ENCODE measurements around the gene NOP10.
"Not testable (repeated sequence)": the region's sequence is repeated elsewhere in the genome, so short reads cannot be mapped to it uniquely, and the experiment has no call there.

Gene NOP10
- 47.7 to 111 reads per million in 2 experiments for total RNA-seq

GRCh38 chr15:34342737-34343575, at the start of gene NOP10, which contains the start of gene NUTM1:
Gene NOP10, minus strand, starts transcription at chr15:34343136. Its CDS starts 63 bp downstream, at chr15:34343073.
Gene NUTM1, plus strand, starts transcription at chr15:34343315. Its CDS starts 382 bp downstream, at chr15:34343697.
- DNase-seq (ENCODE audit: low read depth) = peak; percentile 87

GRCh38 chr15:34389594-34390086, 46.7 kb upstream of the NOP10 start:
- DNase-seq (ENCODE audit: low read depth) = not testable (repeated sequence)

DNA sequence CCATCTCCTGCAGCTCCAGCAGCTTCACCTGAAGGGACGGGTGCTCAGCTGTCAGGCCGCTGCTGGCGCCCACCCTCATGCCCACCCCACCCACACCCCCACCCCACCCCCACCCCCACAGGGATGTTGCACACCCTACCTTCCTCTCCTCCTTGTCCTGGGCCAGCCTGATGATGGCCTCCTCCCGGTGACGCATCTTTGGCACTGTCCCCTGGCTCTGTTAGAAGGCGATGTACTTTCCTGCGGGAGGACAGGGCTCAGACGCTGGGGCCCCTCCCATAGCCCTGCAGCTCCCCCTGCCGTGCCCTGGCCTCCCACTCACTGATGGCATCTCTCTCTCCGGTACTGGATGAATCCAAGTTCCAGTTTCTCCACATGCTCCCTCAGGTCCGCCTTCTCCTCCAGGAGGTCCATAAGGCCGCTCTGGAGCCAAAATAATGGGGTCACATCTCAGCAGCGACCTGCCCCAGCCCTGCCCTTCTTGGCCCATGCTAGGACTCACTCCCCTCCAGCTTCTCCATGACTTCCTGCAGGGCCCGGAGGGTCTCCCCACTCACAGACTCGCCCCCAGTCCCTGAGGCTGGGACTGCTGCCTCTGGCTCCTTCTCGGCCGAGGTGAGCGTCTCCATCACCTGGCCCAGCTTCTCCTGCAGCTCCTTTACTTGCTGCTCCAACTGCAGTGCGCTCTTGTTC, 39.0 kb upstream of the NOP10 start:
- DNase-seq (ENCODE audit: low read depth) = not testable (repeated sequence)

DNA sequence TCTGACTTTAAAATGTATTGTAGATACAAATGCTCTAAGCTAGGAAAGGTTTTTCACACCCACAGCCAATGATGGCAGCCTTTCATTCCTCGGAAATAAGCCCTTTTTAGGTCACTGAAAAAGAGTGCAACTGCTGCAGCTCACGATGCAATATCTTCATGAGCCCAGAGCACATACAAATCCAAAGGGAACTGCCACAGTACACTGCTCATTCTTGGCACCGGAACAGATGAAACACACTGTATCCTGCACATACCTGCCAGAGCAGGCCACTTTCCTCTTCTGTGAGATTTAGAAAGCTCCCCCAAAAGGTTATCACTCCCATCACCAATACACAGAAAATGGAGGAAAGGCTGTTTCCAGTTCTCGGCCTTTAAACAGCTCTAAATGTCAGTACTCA, 37.6 kb upstream of the NOP10 start:
- DNase-seq (ENCODE audit: low read depth) = not testable (repeated sequence)

DNA sequence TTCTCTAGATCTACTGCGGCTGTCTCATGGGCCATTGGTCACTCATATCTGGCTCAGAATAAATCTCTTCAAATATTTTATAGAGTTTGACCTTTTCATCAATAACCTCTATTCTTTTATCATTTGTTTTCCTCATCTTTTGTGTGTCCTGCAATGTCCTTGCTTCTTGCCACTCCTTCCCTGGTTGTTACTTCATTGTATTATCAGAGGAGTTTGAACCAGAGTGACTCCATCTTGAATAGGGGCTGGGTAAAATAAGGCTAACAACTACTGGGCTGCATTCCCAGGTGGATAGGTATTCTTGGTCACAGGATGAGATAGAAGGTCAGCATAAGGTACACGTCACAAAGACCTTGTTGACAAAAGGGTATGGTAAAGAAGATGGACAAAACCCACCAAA, 33.9 kb upstream of the NOP10 start:
- no peak for DNase-seq (ENCODE audit: low read depth)

DNA sequence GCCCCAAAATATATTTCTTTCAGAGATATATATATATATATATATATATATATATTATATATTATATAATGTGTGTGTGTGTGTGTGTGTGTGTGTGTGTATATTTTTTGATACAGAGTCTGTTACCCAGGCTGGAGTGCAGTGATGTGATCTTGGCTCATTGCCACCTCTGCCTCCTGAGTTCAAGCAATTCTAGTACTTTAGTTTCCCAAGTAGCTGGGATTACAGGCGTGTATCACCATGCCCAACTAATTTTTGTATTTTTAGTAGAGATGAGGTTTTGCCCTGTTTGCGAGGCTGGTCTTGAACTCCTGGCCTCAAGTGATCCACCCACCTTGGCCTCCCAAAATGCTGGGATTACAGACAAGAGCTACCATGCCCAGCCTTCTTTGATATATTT, 32.6 kb upstream of the NOP10 start:
- not testable (repeated sequence) for DNase-seq (ENCODE audit: low read depth)

DNA sequence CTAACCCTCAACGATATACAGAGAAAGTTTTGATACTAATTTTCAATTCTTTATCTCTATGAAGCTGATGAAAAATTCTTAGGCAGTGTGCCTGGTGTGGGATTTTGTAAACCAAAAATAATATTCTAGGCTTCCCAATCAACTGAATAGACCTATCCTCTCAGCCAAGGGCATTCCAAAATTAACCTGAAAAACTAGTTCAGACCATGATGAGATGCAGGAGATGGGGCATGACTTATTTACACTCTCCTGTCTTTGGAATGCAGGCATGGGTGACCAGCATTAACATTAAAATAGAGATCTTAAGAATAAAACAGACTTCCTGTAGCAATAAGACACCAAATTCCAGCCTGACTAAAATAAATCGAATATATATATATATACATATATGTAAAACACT, 31.9 kb upstream of the NOP10 start:
- DNase-seq (ENCODE audit: low read depth) = no peak

- no peak for DNase-seq (ENCODE audit: low read depth)
Observed at GRCh38 chr15:34373951-34374350, 31.0 kb upstream of the NOP10 start.

DNA sequence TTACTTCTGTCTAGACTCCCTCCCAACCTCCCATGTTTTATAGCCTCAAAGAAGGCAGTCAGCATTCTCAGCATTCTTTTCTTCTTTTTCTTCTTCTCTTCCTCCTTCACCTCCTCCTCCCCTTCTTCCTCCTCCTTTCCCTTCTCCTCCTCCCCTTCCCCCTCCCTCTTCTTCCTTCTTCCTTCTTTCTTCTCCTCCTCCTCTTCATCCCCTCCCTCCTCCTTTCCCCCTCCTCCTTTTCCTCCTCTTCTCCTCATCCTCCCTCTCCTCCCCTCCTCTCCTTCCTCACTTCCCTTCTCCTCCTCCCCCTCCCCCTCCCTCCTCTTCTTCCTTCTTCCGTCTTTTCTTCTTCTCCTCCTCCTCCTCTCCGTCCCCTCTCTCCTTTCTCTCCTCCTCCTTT, 27.7 kb upstream of the NOP10 start:
- DNase-seq (ENCODE audit: low read depth) = no peak

GRCh38 chr15:34370129-34370528, 27.2 kb upstream of the NOP10 start:
- no peak for DNase-seq (ENCODE audit: low read depth)

- DNase-seq (ENCODE audit: low read depth) = peak; percentile 82
Observed at GRCh38 chr15:34367101-34368081, 24.5 kb upstream of the NOP10 start, which contains the start of gene LPCAT4. Gene LPCAT4, minus strand, starts transcription at chr15:34367196. Its CDS starts 96 bp downstream, at chr15:34367100.

DNA sequence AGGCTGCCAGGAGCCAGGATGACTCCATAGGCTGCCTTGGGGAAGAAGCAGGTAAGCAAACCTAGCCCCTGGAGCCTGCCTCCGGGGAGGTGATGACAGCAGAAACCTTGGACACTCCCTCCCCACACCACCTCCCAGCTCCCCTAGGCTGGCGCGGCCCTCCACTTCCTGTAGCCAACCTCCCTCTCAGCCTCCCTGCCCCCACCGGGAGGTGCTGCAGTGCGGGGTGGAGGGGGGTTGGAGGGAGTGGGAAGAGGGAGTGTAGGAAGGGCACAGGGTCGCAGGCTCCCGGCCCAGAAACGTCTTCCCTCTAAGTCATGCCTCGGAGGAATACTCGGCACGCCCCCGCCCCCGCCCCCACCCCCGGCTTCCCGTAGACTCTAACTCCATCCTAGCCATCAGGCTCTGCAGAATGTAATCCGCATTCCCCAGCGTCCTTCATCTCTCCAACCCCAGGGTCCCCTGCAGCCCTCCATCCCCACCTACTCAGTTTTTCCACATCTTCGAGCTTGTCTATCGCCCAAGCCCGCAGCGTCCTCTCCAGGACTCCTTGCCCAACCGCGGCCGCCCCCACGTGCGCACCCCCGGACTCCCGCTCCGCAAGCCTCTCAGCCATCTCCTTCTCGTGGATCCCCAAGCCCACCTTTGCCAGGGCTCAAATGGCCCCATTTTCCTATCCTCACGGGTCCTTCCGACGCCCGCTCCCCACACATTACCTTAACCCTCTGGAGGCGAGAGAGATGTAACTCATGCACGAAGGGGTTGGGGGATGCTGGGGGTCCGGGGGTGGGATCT, 23.5 kb upstream of the NOP10 start:
- DNase-seq (ENCODE audit: low read depth) = peak; percentile 23

DNA sequence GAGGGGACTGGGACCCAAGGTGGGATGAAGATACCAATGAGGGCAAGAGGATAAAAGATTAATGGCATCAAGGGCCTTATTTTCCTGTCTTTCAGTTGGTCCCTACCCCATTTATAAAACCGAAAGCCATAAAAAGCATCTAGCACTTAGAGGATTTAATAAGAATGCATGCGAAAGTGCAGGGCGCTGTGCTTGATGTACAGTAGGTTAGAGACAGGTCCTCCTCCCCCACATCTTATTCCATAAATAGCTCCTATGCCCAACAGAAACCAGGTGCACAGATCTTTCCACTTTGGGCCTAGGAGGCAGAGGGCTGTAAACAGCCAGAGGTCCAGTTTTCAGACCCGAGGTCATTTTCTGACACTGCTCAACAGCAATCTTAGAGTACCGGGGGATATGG, 22.9 kb upstream of the NOP10 start:
- DNase-seq (ENCODE audit: low read depth) = no peak

DNA sequence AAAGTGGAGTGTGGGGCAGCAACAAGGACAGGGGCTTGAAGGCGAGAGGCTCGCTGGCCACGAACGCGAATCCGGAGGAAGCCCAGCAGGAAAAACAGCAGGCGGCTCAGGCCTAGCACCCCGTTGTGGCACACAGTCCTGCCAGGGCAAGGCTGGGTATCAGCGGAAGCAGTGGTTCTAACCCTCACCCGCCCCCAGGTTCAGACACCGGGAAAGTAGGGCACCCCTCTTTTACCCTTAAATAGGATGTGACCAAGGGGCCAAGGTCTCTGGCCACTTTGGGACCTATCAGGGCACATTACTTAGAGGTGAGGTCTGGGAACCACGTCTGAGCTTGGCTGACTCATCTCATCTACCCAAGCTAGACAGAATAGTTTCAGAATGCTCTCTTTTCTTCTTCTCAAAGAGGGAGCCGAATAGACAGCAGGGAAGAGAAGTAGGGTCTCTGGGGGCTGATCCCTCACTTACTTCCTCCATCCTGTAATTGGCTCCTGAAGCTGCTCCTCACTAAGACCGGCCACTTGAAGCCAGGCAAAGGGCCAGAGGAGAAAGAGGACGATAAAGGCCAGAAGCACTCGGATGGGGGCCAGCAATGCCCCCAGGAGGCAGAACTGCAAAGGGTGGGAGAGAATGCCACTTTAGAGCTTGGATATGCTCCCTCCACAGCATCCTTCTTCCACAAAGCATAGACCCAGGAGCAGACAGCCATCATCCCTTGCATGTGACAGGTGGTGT, 22.3 kb upstream of the NOP10 start:
- no peak for DNase-seq (ENCODE audit: low read depth)

- no peak for DNase-seq (ENCODE audit: low read depth)
Observed at GRCh38 chr15:34364041-34364440, 21.1 kb upstream of the NOP10 start.

DNA sequence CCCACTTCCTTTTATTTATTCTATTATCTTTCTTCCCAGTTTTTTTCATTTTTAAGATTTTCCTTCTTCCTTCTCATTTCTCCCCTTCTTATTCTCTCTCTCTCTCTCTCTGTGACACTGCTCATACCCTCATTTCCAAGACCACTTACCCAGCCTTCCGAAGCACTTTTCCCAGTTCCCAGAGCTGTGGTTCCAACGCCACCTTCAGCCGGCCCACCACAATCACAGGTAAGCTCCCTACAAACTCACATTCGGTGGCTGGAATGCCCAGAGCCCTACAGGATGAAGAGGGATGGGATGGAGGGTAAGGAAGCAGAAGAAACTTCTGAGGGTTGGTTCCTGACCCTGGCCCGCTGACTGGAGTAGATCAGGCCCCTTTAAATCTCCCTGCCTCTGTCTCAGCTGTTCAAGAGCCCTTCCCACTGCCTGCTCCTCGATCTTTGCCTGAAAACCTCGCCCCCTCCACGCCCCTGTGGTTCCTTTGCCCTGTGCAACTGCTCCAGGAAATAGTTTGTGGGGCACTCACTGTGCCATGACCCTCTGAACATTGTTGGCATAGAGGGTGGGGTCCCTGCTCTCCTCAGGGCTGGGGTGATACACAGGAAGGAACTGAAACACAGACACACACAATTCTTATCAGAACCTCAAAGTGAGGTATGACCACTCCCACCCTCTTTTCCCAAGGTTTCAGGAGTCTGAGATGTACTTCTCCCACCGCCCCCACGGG, 19.3 kb upstream of the NOP10 start:
- no peak for DNase-seq (ENCODE audit: low read depth)

DNA sequence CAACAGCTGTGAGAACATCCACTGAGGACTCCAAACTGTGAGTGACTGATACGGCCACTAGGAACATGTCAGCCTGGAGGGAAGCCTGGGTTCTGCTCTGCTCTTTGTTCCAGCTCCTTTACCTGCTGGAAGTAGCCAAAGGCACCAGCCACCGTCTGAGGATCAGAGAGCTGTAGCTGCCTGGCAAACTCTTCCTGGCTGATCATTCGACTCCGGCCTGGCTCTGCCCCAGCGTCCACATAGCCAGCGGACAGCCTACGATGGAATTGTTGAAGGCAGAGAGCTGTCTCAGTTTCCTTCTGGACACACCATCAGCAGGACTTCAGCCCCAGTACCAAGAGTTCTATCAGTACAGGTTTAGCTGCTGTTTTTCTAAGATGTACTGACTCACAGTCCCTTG, 18.3 kb upstream of the NOP10 start:
- no peak for DNase-seq (ENCODE audit: low read depth)

GRCh38 chr15:34360298-34360697, 17.4 kb upstream of the NOP10 start:
- no peak for DNase-seq (ENCODE audit: low read depth)

DNA sequence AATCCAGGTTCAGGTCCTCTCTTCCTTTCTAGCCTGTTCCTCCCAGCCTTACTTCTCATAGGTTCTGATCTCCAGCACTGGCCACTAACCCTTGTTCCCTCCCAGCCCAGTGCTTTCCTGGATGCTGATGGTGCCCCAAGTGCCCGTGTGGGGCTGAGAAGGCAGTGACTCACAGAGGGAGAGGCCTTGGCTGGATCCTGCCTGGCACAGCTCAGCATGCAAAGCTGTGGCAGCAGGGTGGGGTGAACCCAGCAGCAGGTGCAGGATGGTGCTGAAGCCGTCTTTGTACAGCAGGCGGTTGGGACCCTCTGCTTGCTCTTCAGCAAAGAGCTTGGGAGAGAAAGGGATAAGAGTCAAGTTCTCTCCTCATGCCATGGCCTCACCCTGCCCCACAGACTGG, 16.5 kb upstream of the NOP10 start:
- no peak for DNase-seq (ENCODE audit: low read depth)

All from T follicular helper cell (primary cell).